Cerebellar nuclear complex (tissue), 1 donor: Measurements from ENCODE around the gene ZC3H6.

Source experiments
- DNase-seq, 2 experiments: peaks; one replicate each; lab custom pipeline; 2025; lab: John Stamatoyannopoulos, UW

ZC3H6 gene

GRCh38 chr2:112275311-112275886, at the start of gene ZC3H6:
Gene ZC3H6 (plus strand): TSS chr2:112275597. CDS start chr2:112275995, 398 bp downstream.
- peak; percentile 77 to 89 for DNase-seq

GRCh38 chr2:112229348-112229747, 46.0 kb upstream of the ZC3H6 start:
- no peak for DNase-seq

GRCh38 chr2:112230371-112230770, 45.0 kb upstream of the ZC3H6 start:
- no peak for DNase-seq

- DNase-seq = no peak
Measured at GRCh38 chr2:112239862-112240261, 35.5 kb upstream of the ZC3H6 start.

GRCh38 chr2:112242384-112242783, 33.0 kb upstream of the ZC3H6 start:
- no peak for DNase-seq

- DNase-seq = no peak
Measured at GRCh38 chr2:112243233-112243632, 32.2 kb upstream of the ZC3H6 start.

GRCh38 chr2:112244854-112245253, 30.5 kb upstream of the ZC3H6 start:
- no peak for DNase-seq

GRCh38 chr2:112251271-112251670, 24.1 kb upstream of the ZC3H6 start:
- DNase-seq = no peak

GRCh38 chr2:112253261-112253815, 22.1 kb upstream of the ZC3H6 start:
- no peak for DNase-seq

- peak; percentile 16 to 83 for DNase-seq
Measured at GRCh38 chr2:112254466-112255240, 20.7 kb upstream of the ZC3H6 start, which contains the start of gene ZC3H8. Gene ZC3H8 (minus strand): TSS chr2:112255042. CDS start chr2:112254981, 61 bp downstream.

GRCh38 chr2:112255875-112256274, 19.5 kb upstream of the ZC3H6 start:
- no peak for DNase-seq

GRCh38 chr2:112256654-112257053, 18.7 kb upstream of the ZC3H6 start:
- DNase-seq = no peak

- DNase-seq = no peak
Measured at GRCh38 chr2:112257575-112257974, 17.8 kb upstream of the ZC3H6 start.

- DNase-seq = peak in 1 of 2 experiments; percentile 22
Measured at GRCh38 chr2:112259509-112260294, 15.7 kb upstream of the ZC3H6 start.

- no peak for DNase-seq
Measured at GRCh38 chr2:112260295-112260625, 15.1 kb upstream of the ZC3H6 start.

- no peak for DNase-seq
Measured at GRCh38 chr2:112262876-112263275, 12.5 kb upstream of the ZC3H6 start.

GRCh38 chr2:112268547-112268946, 6.8 kb upstream of the ZC3H6 start:
- DNase-seq = no peak

GRCh38 chr2:112272669-112273068, 2.7 kb upstream of the ZC3H6 start:
- DNase-seq = no peak

GRCh38 chr2:112273349-112273748, 2.0 kb upstream of the ZC3H6 start:
- DNase-seq = no peak

- peak; percentile 15 to 56 for DNase-seq
Measured at GRCh38 chr2:112275887-112276773, 733 bp downstream of the ZC3H6 start.

GRCh38 chr2:112276954-112277353, 1.6 kb downstream of the ZC3H6 start:
- DNase-seq = no peak
